Liver (tissue), 3 donors: ENCODE data around the gene TFAP2A.

Source experiments
- ATF3 ChIP-seq: IDR thresholded peaks from 2 replicates; pipeline ENCODE4 v1.6.1; 2016; ENCODE audit warnings: antibody characterized with exemption
- JUND ChIP-seq, 2 donors: IDR thresholded peaks; 2 replicates each; pipeline ENCODE4 v1.6.1; 2016; ENCODE audit warnings: antibody characterized with exemption in 2 of 2
- REST ChIP-seq: IDR thresholded peaks from 2 replicates; pipeline ENCODE4 v1.6.1; 2016; ENCODE audit warnings: antibody characterized with exemption, mild to moderate bottlenecking
- RXRA ChIP-seq, 2 donors: IDR thresholded peaks; 2 replicates each; pipeline ENCODE4 v1.6.1; 2017 to 2018; ENCODE audit warnings: antibody characterized with exemption in 2 of 2, mild to moderate bottlenecking in 1 of 2
- TAF1 ChIP-seq: conservative IDR thresholded peaks from 2 replicates; pipeline ENCODE4 v1.6.1; 2016; ENCODE audit warnings: antibody characterized with exemption, mild to moderate bottlenecking
- TF ChIP-seq, protein P1 (sequence below): fragments of 150-350 bp; IDR thresholded peaks from 2 replicates; pipeline ENCODE4 v1.5.1; 2017; ENCODE audit warnings: improper control_type of control experiment, low read depth, low read length; ENCODE audit not compliant: missing input control
- donor health status: healthy.
- donor health status: healthy.

- TF ChIP-seq REST (no peak), ATF3 (no peak), TAF1 (no peak), RXRA (IDR thresholded peaks at IDR 0.05) (no peak), JUND (IDR thresholded peaks at IDR 0.05) (no peak)
- TF ChIP-seq, protein P1, sequence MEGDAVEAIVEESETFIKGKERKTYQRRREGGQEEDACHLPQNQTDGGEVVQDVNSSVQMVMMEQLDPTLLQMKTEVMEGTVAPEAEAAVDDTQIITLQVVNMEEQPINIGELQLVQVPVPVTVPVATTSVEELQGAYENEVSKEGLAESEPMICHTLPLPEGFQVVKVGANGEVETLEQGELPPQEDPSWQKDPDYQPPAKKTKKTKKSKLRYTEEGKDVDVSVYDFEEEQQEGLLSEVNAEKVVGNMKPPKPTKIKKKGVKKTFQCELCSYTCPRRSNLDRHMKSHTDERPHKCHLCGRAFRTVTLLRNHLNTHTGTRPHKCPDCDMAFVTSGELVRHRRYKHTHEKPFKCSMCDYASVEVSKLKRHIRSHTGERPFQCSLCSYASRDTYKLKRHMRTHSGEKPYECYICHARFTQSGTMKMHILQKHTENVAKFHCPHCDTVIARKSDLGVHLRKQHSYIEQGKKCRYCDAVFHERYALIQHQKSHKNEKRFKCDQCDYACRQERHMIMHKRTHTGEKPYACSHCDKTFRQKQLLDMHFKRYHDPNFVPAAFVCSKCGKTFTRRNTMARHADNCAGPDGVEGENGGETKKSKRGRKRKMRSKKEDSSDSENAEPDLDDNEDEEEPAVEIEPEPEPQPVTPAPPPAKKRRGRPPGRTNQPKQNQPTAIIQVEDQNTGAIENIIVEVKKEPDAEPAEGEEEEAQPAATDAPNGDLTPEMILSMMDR, result no peak
Observed at GRCh38 chr6:10425176-10425974, 10.5 kb upstream of the TFAP2A start.
